T-cell (primary cell): ENCODE measurements around the gene SPAG9. TPM values are rescaled to one million over a fixed set of nuclear protein-coding genes. Genes with fewer than 3 reads are reported as not detected.

Source experiments
- ATAC-seq, 4 experiments: fragments of 200-7000 bp in 3 of 4; fragments of 150-1000 bp in 1 of 4; cut with Tn5 transposase; replicated peaks in 1 of 4; 1 replicate in 3 of 4; 2 replicates in 1 of 4; pipeline ENCODE4 v1.10.0; 2021; ENCODE audit warnings: moderate library complexity in 3 of 4, mild to moderate bottlenecking in 2 of 4, moderate number of reproducible peaks in 1 of 4
- CTCF ChIA-PET, 2 donors: fragments of 300-600 bp; sonication (Branson Sonifier 250); formaldehyde crosslinking; loops; one replicate each; lab custom pipeline; 2022; ENCODE audit warnings: antibody characterized with exemption in 2 of 2; lab: Charles Lee
- POLR2A ChIA-PET, 2 donors: fragments of 300-600 bp; sonication (Branson Sonifier 250); formaldehyde crosslinking; loops; one replicate each; lab custom pipeline; 2022; ENCODE audit warnings: antibody characterized with exemption in 2 of 2; lab: Charles Lee
- DNase-seq, 35 experiments: peaks; one replicate each; pipeline versions ENCODE4 v3.0.0 to v3.0.0-alpha.2; 2013 to 2023
- H3K27ac ChIP-seq: one replicate; pipeline ENCODE4 v1.5.1; 2013; ENCODE audit warnings: low read length
- H3K27me3 ChIP-seq, 2 experiments: replicated peaks in 1 of 2; 1 replicate in 1 of 2; 2 replicates in 1 of 2; pipeline versions ENCODE4 v1.6.1 to v1.7.0; 2013; ENCODE audit warnings: low read length in 1 of 2, mixed read lengths in 1 of 2; ENCODE audit not compliant: control insufficient read depth in 2 of 2, insufficient read depth in 2 of 2; ENCODE audit errors: extremely low read depth in 1 of 2
- H3K36me3 ChIP-seq, 2 donors: 1 replicate in 1 of 2; 2 replicates in 1 of 2; pipeline versions ENCODE4 v1.6.1 to v1.7.0; 2013; ENCODE audit warnings: low read length in 1 of 2; ENCODE audit not compliant: control insufficient read depth in 2 of 2, insufficient read depth in 1 of 2; ENCODE audit errors: extremely low read depth in 1 of 2
- H3K4me1 ChIP-seq, 2 experiments: 1 replicate in 1 of 2; 2 replicates in 1 of 2; pipeline versions ENCODE4 v1.6.1 to v1.7.0; 2013; ENCODE audit warnings: low read length in 2 of 2, mixed read lengths in 1 of 2; ENCODE audit not compliant: insufficient read depth in 2 of 2, control insufficient read depth in 1 of 2; ENCODE audit errors: extremely low read depth in 1 of 2
- H3K4me3 ChIP-seq, 2 donors: 1 replicate in 1 of 2; 2 replicates in 1 of 2; pipeline versions ENCODE4 v1.5.1 to v1.7.0; 2013; ENCODE audit warnings: mild to moderate bottlenecking in 2 of 2, low read length in 1 of 2, moderate library complexity in 1 of 2; ENCODE audit not compliant: control insufficient read depth in 1 of 2; ENCODE audit errors: extremely low read depth in 1 of 2
- H3K9me3 ChIP-seq: 2 replicates; pipeline ENCODE4 v1.7.0; 2013
- H3K27ac Mint-ChIP-seq, 2 donors: one replicate each; pipeline ENCODE4 v1.8.0; 2020 to 2021; ENCODE audit warnings: mild to moderate bottlenecking in 2 of 2, mixed read lengths in 2 of 2
- H3K27me3 Mint-ChIP-seq, 2 donors: one replicate each; pipeline ENCODE4 v1.8.0; 2021 to 2022; ENCODE audit warnings: mixed read lengths in 2 of 2
- H3K36me3 Mint-ChIP-seq: one replicate; pipeline ENCODE4 v1.8.0; 2021; ENCODE audit warnings: mixed read lengths
- H3K4me1 Mint-ChIP-seq, 3 donors: one replicate each; pipeline ENCODE4 v1.8.0; 2020 to 2022; ENCODE audit warnings: mixed read lengths in 3 of 3, mild to moderate bottlenecking in 1 of 3
- H3K4me3 Mint-ChIP-seq, 3 donors: one replicate each; pipeline ENCODE4 v1.8.0; 2020 to 2022; ENCODE audit warnings: mild to moderate bottlenecking in 3 of 3, mixed read lengths in 3 of 3, moderate library complexity in 3 of 3
- H3K9me3 Mint-ChIP-seq, 3 donors: one replicate each; pipeline ENCODE4 v1.8.0; 2020 to 2022; ENCODE audit warnings: mixed read lengths in 3 of 3
- WGBS: methylation state at CpG from one replicate; pipeline ENCODE4 v1.1.5; 2013; ENCODE audit warnings: missing lambda C conversion rate; ENCODE audit not compliant: insufficient coverage; 5-methylcytosine and 5-hydroxymethylcytosine counted together
- total RNA-seq, 35 experiments: library from RNA in 6 of 35; stranded (reverse) in 6 of 35; fragments of 120-200 nt in 1 of 35; gene quantifications; one replicate each; pipeline versions ENCODE4 v1.2.1 to v1.2.4 and lab custom pipeline; 2013 to 2026

Gene SPAG9
- total RNA-seq, 5 donors from 2014 or later (not counting 1 experiment from before 2014, with no cell fraction given), result 48.9 to 61.8 (median 51.9) TPM

DNA sequence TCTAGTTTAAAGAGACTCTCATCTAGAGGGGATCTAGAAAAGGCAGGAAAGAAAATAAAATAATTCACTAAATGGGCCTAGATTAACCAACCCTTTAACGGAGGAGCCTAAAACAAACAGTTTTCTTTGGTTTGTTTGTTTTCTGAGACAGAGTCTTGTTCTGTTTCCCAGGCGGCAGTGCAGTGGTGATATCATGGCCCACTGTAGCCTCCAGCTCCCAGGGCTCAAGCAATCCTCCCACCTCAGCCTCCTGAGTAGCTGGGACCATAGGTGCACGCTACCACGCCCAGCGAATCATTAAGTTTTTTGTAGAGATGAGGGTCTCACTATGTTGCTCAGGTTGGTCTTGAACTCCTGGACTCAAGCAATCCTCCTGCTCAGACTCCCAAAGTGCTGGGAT, 132.2 kb downstream of the SPAG9 start:
- Histone ChIP-seq H3K36me3 (peaks cover 11 to 62% of the 10 kb centered on the region in 2 donors), H3K4me3 (no peak overlapping the region), H3K27ac (no peak overlapping the region), H3K4me1 (no peaks in the 10 kb centered on the region), H3K9me3 (no peaks in the 10 kb centered on the region), H3K27me3 (no peaks in the 10 kb centered on the region)
- DNase-seq, result no peak
- Mint-ChIP-seq H3K4me1 (no peaks in the 10 kb centered on the region), H3K9me3 (no peaks in the 10 kb centered on the region), H3K36me3 (peaks cover 49% of the 10 kb centered on the region), H3K4me3 (no peak overlapping the region), H3K27me3 (no peaks in the 10 kb centered on the region), H3K27ac (no peak overlapping the region)
- POLR2A ChIA-PET, result no interaction called here
- ATAC-seq, result no peak
- CTCF ChIA-PET, result no interaction called here
- WGBS, result 100% methylated on average over 1 of the region's 5 CpGs

DNA sequence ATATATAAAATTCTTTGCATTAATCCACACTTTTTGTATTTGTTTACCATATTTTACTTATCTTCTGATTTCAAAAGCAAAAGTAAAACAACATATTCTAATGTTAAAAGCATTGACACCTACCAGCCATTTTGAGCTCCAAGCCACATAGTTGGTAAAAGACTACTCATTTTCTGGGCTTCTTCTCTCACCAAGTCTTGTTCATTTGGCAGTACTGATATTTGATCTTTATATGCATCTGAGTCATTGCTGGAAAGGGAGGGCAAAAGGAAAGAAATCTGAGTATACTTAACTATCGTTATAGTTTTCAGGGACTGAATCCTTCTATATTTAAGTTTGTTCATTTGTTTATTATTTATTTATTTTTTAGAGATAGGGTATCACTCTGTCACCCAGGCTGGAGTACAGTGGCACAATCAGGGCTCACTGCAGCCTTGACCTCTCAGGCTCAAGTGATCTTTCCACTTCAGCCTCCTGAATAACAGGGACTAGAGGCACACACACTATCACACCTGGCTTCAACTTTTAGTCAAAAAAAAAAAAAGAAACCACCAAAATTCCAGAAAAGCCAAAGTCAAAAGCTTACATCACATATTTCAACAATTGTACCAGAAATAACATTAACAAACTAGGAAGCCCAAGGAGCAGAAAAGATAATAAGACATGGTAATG, 133.5 kb downstream of the SPAG9 start:
- Histone ChIP-seq H3K9me3 (no peaks in the 10 kb centered on the region), H3K4me1 (no peaks in the 10 kb centered on the region), H3K27ac (no peak overlapping the region), H3K4me3 (no peak overlapping the region), H3K27me3 (no peaks in the 10 kb centered on the region), H3K36me3 (peaks cover 0 to 54% of the 10 kb centered on the region in 2 donors)
- DNase-seq (no peak), ATAC-seq (no peak)
- no CpG with 5 or more reads among the region's 1 CpG for WGBS
- ChIA-PET CTCF (interaction anchor here in 1 of 2 donors (0.5 kb wide), 1 partner anchor 451 kb away, joined by 3 read pairs; no protein-coding TSS in a partner anchor), POLR2A (interaction anchor here in 1 of 2 donors (0.6 kb wide), 2 partner anchors 23 to 285 kb away, joined by 3 to 6 read pairs; no protein-coding TSS in a partner anchor)
- H3K36me3 Mint-ChIP-seq, result peaks cover 51% of the 10 kb centered on the region
- H3K27me3 Mint-ChIP-seq, result no peaks in the 10 kb centered on the region
- H3K4me1 Mint-ChIP-seq, result no peaks in the 10 kb centered on the region
- H3K27ac Mint-ChIP-seq, result peak overlapping the region in 1 of 2 donors; percentile 28
- no peaks in the 10 kb centered on the region for H3K9me3 Mint-ChIP-seq
- H3K4me3 Mint-ChIP-seq, result no peak overlapping the region

DNA sequence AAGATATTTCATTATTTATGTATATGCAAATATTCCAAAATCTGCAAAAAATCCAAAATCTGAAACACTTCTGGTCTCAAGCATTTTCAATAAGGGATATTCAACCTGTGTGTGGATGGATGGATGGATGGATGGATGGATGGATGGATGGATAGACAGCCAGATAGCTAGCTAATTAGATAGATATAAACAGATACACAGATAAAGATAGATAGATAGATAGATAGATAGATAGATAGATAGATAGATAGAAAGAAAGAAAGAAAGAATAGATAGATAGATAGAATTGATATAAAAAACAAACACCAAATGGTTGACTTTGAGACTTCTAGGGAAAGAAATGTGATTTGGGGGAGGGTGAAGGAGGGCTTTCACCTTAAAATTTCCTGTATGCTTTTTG, 139.4 kb downstream of the SPAG9 start:
- CTCF ChIA-PET, result no interaction called here
- Histone ChIP-seq H3K36me3 (peaks cover 7 to 52% of the 10 kb centered on the region in 2 donors), H3K4me1 (peaks cover 0 to 9% of the 10 kb centered on the region in 2 experiments), H3K4me3 (no peak overlapping the region), H3K27ac (no peak overlapping the region), H3K9me3 (no peaks in the 10 kb centered on the region), H3K27me3 (no peaks in the 10 kb centered on the region)
- DNase-seq (no peak), ATAC-seq (no peak)
- Mint-ChIP-seq H3K9me3 (no peaks in the 10 kb centered on the region), H3K4me1 (peaks cover 14 to 19% (median 19%) of the 10 kb centered on the region in 3 donors), H3K36me3 (peaks cover 61% of the 10 kb centered on the region), H3K4me3 (no peak overlapping the region), H3K27me3 (no peaks in the 10 kb centered on the region), H3K27ac (no peak overlapping the region)
- POLR2A ChIA-PET, result no interaction called here

DNA sequence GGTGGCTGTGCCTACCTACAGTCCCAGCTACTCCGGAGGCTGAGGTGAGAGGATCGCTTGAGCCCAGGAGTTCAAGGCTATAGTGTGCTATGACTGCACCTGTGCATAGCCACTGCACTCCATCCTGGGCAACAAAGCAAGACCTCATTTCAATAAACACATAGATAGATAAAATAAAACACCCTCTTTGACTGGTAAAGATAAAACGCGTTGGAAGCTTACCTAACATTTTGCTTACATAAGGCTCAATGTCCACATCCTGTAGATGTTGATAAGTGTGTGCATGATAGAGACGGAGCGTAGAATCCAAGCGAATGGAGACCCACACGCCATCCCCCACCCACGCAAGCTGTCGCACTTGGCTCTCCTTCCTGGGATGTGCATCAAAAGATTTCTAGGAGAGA, 141.1 kb downstream of the SPAG9 start:
- Mint-ChIP-seq H3K4me3 (no peak overlapping the region), H3K36me3 (peaks cover 59% of the 10 kb centered on the region), H3K27me3 (no peaks in the 10 kb centered on the region), H3K27ac (no peak overlapping the region), H3K4me1 (peaks cover 14 to 19% (median 19%) of the 10 kb centered on the region in 3 donors), H3K9me3 (no peaks in the 10 kb centered on the region)
- ChIA-PET CTCF (no interaction called here), POLR2A (no interaction called here)
- Histone ChIP-seq H3K27ac (no peak overlapping the region), H3K36me3 (peaks cover 7 to 55% of the 10 kb centered on the region in 2 donors), H3K9me3 (no peaks in the 10 kb centered on the region), H3K27me3 (no peaks in the 10 kb centered on the region), H3K4me1 (peaks cover 0 to 9% of the 10 kb centered on the region in 2 experiments), H3K4me3 (no peak overlapping the region)
- DNase-seq, result no peak
- no CpG with 5 or more reads among the region's 10 CpGs for WGBS
- no peak for ATAC-seq

DNA sequence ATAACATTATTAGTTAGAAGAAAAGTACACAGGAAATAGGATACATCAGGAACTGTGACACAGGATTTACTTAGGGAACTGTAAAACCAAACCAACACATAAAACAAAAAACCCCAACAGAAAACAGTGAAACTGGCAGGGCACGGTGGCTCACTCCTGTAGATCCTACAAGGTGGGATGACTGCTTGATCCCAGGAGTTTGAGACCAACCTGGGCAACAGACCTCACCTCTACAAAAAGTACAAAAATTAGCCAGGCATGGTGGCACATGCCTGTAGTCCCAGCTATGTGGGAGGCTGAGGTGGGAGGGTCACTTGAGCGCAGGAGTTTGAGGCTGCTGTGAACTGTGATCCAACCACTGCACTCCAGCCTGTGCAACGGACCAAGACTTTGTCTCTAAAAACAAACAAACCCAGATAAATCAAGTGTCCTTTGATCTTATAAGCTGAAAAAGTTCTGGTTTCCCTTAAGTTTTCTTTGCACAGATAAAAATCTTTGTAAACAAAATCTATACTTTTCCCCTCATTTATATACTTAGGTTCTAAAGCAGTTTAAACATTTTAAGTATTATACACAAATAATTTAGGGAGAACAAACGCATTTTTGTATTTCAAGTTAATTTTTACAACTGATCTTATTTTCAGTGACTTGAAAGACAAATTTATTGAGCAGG, 143.0 kb downstream of the SPAG9 start:
- Mint-ChIP-seq H3K36me3 (peaks cover 58% of the 10 kb centered on the region), H3K27ac (no peak overlapping the region), H3K4me3 (no peak overlapping the region), H3K9me3 (no peaks in the 10 kb centered on the region), H3K4me1 (peaks cover 14 to 19% (median 19%) of the 10 kb centered on the region in 3 donors), H3K27me3 (no peaks in the 10 kb centered on the region)
- no peak for DNase-seq
- Histone ChIP-seq H3K4me1 (peaks cover 0 to 9% of the 10 kb centered on the region in 2 experiments), H3K9me3 (no peaks in the 10 kb centered on the region), H3K27me3 (no peaks in the 10 kb centered on the region), H3K4me3 (no peak overlapping the region), H3K27ac (no peak overlapping the region), H3K36me3 (peaks cover 7 to 61% of the 10 kb centered on the region in 2 donors)
- no CpG with 5 or more reads among the region's 4 CpGs for WGBS
- POLR2A ChIA-PET, result no interaction called here
- ATAC-seq, result no peak
- CTCF ChIA-PET, result interaction anchor here in 1 of 2 donors (1.1 kb wide), 1 partner anchor 12 kb away, joined by 4 read pairs; no protein-coding TSS in a partner anchor

DNA sequence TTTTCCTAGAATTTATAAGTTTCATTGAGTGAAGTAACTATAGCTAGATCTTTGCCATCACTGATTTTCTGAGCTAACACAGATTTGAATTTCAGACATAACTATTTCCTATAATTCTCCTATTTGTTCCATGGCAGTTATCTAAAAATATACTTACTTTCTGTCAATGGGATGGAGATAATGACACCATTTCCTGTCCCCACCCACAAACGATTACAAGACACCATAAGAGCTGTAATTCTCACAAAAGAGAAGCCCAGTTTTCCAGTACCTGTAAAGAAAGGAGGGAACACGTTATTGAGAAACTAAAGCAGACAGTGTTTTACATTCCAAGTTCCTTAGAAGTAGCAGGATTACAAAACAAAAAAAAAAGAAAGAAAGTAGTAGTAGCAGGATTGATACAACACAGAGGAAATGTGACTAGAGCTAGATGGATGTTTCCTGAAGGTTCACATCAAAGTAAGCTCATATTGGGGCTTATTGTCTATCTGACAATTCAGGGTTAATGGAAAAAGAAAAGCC, 143.7 kb downstream of the SPAG9 start:
- Histone ChIP-seq H3K36me3 (peaks cover 7 to 61% of the 10 kb centered on the region in 2 donors), H3K4me3 (no peak overlapping the region), H3K27me3 (no peaks in the 10 kb centered on the region), H3K4me1 (peaks cover 0 to 9% of the 10 kb centered on the region in 2 experiments), H3K9me3 (no peaks in the 10 kb centered on the region), H3K27ac (no peak overlapping the region)
- Mint-ChIP-seq H3K27me3 (no peaks in the 10 kb centered on the region), H3K36me3 (peaks cover 56% of the 10 kb centered on the region), H3K27ac (peak overlapping the region; percentile 55 to 69), H3K4me3 (no peak overlapping the region), H3K4me1 (peaks cover 14 to 19% (median 19%) of the 10 kb centered on the region in 3 donors), H3K9me3 (no peaks in the 10 kb centered on the region)
- no CpG with 5 or more reads among the region's 2 CpGs for WGBS
- CTCF ChIA-PET, result interaction anchor here (0.6 to 1.1 kb wide), 3 partner anchors 11 to 23 kb away, joined by 3 to 4 read pairs (median 4); no protein-coding TSS in a partner anchor
- POLR2A ChIA-PET, result interaction anchor here in 1 of 2 donors (0.7 kb wide), 1 partner anchor 60 kb away, joined by 4 read pairs; no protein-coding TSS in a partner anchor
- ATAC-seq, result no peak
- DNase-seq, result no peak
